Activated T-cell treated with anti-CD3 and anti-CD28 coated beads for 24 hours (primary cell): ENCODE results near the gene EMC10.
A peak's percentile ranks its signal among the peaks of the same experiment; 100 is the strongest.

Experiments used
- DNase-seq: peaks from one replicate; pipeline ENCODE4 v3.0.0-alpha.2; 2020; ENCODE audit warnings: low read depth

EMC10 gene

DNA sequence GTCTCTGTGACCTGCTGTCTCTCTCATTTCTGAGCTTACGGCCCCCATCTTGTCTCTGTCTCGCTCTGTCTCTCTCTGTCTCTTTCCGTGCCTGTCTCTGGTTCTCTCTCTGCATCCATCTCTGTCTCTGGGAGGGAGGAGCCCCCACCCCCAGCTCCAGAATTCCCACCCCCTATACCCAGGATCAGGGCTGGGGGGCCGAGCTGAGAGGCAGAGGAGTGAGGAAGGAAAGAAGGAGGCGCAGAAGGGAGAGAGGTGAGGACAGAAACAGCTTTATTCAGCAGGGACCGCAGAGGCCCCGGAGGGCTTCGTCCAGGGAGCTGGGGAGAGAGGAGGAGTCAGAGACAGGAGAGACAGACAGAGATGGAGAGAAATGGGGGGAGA, 20.7 kb downstream of the EMC10 start:
- no peak for DNase-seq

- no peak for DNase-seq
Measured at GRCh38 chr19:50498219-50499056, 22.1 kb downstream of the EMC10 start.

DNA sequence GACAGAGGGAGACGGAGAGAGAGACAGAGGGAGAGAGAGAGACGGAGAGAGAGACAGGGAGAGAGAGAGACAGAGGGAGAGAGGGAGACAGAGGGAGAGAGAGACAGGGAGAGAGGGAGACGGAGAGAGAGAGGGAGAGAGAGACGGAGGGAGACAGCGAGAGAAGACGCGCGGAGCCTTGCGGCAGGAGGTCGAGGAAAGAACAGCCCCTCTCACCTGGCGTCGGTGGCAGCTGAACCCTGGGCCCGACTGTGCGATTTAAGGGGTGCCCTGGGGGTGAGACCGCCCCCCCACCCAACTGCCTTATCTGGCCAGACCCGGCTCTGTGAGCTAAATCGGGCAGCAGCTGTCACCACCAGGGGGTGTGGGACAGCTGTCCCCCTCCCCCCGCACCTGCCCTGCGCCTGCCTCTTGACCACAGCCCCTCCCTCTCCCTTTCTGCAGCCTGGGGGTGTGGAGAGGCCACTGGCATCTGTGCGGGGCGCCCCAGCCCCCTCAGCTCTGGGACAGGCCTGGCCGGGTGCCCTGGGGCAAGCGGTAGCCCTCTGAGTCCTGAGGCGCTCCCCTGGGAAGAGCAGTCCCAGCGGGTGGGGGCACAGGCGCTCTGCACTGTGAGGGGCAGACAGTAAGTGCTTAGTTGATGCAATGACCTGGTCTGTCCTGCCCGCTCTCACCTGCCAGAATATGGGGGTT, 23.9 kb downstream of the EMC10 start:
- DNase-seq = no peak

DNA sequence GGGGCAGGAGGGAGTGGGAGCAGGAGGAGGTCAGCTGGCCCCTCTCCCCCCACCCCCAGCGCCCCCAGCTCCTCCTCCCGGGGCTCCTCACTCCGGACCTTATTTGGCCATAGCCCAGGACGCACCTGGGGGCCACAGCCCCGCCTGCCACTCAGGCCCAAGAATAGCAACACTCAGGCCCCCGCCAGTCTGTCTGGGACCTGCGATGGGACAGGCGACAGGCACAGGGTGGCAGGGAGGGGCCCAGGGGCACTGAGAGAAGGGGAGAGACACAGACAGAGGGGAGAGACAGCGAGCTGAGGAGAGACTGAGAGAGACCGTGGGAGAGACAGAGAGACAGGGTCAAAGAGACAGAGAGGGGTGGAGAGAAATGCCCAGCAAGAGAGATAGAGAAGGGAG, 24.4 kb downstream of the EMC10 start:
- no peak for DNase-seq

DNA sequence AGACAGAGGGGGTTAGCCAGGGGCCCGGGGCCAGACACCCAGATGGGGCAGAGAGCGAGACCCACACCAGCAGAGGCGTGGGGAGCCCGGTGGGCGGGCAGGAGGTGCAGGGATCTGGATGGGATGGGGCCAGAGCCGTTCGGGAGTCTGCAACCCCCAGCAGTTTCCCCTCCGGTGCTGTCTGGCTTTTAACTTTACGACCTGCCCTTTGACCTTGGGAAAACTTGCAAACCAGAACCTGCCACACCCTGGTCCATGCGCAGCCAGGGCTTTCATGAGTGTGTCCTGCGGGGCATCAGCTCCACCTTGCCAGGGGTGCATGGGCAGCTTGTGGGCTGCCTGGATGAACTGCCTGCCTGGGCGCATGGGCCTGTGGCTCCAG, 24.9 kb downstream of the EMC10 start:
- no peak for DNase-seq

GRCh38 chr19:50501568-50502475, 25.5 kb downstream of the EMC10 start:
- no peak for DNase-seq

DNA sequence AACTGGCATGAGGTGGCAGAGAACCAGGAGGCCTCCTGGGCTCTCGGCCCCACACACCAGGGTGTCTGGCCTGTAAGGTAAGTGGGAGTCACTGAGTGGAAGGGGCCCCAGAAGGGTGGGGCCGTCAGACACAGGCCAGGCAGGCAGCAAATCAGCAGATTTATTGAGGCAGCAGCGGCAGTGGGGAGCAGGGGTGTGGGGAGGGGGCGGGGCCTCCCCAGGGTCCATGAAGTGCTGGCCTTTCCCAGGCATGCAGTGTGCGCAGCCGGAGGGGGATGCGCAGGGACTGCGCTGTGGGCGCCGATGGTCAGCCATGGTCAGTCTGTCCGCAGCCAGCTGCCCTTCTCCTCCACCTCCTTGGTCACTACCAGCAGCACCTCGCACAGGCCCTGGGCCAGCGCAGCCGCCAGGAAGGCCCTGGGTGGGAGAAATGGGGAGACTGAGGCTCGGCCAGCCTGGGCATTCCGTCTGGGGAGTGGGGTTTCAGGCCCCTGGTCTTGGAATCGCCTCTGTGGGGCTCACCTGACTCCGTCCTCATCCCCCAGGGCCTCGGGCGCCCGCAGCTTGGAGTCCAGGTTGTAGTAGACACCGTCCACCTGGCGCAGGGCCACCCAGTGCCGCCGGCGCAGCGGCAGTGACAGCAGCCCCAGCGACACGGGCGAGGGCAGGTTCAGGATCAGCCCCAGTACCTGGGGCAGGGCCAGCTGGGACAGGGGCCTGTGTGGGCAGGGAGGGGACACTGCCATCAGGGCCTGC, 29.7 kb downstream of the EMC10 start:
- DNase-seq = no peak

DNA sequence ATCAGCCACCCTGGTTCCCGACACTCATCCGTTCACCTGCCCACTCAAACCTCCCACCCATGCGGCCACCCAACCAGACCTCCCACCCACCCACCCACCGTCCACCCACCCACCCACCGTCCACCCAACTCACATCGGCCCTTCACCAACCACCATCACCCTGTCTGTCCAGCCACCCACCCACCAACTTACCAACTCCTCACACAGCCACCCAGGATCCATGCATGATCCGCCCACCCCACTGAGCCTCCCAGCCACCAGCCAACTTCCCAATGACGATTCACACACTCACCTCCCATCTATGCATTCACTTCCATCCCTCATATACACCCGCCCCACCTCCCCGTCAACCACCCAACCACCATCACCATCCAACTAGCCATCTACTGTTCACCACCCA, 30.4 kb downstream of the EMC10 start:
- DNase-seq = no peak

- DNase-seq = no peak
Measured at GRCh38 chr19:50507376-50507775, 31.1 kb downstream of the EMC10 start.

- DNase-seq = no peak
Measured at GRCh38 chr19:50508843-50509190, 32.5 kb downstream of the EMC10 start.

DNA sequence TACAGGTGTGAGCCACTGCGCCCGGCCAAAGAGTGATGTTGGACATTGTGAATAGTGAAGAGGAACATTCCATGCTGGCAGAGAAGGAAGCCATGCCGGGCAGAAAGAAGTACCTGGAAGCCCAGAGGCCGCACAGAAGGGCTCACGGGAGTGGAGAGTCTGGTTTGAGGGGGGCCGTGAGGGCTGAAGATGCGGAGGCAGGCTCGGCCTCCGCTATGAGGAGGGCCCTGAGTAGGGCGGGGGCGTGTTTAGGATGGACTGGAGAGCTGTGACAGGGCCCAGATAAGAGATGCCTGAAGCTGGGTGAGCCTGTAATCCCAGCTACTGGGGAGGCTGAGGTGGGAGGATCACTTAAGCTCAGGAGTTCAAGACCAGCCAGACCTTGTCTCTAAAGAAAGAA, 33.1 kb downstream of the EMC10 start:
- DNase-seq = no peak

DNA sequence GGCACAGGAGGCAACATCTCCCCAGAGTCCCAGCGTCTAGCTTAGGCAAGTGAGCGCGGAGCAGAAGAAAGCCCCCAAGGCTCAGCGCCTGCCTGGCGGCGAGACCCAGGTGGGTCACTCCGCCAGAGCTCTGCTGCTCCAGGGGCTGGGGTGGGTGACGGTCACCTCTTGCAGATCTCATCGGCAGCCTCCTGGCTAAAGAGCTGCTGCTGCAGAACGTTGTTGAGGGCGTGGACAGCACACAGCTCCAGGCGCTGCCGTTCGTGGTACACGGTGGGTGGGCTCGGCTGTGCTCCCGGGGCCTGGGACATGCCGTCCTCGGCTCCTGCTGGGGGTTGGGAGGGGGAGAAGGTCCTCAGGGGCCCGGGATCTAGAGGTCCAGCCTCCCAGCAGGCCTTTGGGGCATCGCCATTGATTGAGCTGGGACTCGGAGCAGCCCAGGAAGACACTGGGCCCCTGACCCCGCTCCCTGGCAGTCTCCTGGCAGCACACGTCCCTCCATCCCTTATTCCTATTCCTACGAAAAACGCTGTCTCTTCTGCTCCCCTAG, 33.9 kb downstream of the EMC10 start:
- DNase-seq = no peak

DNA sequence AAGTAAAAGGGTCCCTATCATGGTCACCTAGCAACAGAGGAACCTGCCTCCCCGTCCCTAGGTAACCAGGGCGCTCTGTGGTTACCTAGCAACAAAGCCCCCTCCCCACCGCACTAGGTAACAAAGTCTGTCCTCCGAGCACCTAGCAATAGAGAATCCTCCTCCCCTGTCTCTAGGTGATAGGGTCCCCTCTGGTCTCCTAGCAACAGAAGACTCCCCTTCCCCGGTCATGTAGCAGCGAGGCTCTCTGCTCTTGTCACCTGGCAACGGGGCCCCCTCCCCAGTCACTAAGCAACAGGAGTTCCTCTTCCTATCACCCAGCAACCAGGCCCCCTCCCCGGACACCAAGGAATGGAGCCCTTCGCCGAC, 34.4 kb downstream of the EMC10 start:
- DNase-seq = no peak

GRCh38 chr19:50511069-50511822, 34.9 kb downstream of the EMC10 start, which contains the start of gene JOSD2:
Gene JOSD2, minus strand, starts transcription at chr19:50511191. Its CDS starts 760 bp downstream, at chr19:50510431.
- DNase-seq = peak; percentile 95

DNA sequence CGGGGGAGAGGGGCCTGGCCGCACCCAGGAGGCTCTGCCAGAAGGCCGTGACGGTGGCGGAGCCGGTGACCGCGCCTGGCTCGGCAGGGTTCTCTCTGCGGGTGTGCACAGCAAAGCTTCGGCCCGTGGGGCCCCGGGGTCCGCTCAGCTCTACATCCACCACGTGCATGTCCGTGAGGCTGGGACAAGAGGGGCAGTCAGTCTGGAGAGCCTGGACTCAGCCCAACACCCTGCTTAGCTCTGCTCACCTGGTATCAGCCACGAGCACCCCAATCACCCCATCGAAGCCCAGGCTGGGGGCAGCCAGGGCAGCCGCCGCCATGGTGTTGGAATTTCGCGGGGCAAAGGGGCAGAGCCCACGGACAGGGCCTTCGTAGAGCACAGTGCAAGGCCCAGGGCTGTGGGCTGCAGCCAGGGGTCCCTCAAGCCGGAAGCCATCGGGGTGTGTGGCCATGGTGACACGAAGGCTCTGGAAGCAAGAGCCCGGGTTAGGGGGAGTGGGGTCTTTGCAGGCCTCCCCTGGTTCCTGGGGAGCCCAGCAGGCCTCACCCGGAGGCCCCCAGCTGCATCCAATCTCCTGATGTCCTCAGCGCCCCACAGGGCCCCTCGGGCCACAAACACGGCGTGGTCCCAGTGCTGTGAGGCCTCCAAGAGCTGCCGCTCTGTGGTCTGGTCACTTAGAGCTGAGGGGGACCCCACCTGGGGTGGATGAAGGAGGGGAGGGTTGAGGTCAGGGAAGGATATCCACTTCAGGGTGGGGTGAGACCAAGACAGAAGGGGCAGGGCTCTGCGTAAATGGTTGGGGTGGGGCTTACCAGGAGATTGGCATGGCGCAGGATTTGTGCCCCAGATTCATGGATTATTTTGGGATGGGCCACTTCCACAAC, 36.0 kb downstream of the EMC10 start:
- DNase-seq = no peak

DNA sequence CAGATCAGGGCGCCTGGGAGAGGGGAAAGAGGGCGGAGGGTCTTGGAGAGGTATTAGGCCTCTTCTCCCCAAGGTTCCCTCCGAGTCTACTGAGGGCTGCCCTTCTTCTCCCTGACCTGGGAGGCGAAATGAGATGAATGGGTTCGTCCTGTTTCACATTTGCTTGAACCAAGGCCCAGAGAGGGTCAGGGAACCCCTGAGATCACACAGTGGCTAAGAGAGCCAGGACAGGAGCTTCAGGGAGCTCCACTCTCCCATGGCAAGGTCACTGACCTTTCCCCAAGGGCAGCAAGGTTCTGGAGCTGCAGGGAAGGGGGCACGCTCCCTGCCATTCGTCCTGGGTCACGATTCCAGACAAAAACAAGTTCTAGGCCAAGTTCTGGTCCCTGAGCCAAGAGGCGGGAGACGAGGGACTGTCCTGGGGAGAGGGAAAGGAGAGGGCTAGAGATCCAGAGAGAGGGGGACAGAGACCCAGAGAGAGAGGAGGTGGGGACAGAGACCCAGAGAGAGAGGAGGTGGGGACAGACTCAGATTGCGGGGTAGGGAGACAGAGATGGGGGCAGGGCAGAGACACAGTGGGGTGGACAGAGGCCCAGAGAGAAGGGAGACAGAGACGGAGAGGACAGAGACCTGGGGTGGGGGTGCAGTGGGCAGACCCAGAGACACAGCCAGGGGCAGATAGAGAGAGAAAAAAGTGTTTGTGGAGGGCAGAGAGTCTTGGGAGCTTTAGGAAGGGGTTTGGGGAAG, 36.9 kb downstream of the EMC10 start:
- no peak for DNase-seq

- DNase-seq = no peak
Measured at GRCh38 chr19:50513746-50514345, 37.5 kb downstream of the EMC10 start, which contains the start of gene ASPDH. Gene ASPDH, minus strand, starts transcription at chr19:50513913. Its CDS starts 90 bp downstream, at chr19:50513823.

DNA sequence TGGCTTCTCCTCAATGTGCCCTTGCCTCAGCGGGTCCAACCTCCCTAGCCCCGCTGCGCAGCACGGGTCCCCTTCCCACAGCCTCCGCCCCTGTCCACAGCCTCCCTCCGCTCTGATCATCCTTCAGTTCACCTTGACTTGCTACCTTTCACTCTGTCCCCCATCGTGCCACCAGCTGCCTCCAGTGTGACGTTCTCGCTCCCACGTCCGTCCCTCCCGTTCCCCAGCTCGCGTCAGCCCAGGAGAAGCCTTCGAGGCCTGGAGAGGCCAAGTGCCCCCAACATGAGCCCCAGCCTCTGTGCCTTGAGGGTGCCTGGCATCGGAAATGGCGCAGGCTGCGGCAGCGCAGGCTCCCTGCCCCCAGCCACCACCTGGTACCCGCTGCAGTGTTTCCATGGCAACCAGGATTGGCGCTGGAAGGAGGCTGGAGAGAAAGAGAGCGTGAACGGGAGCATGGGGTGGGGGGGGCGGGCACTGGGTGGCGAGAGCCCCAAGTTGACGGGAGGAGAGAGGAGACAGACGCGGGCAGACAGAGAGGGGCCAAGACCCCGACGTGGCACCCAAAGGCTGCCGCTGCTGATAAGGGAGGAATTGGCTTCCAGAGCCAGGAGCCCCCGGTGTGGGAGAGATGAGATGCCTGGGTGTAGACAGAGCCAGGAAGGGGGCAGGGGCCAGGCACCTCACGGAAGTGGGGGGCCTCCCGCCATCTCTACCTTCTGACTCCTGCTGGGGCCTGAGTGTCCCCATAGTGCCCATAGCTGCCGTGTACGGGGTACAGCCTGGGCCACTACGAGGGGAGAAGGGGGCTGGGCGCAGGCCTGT, 38.2 kb downstream of the EMC10 start:
- DNase-seq = no peak
